Measurements from ENCODE around the gene RNF141.

RNF141 gene

DNA sequence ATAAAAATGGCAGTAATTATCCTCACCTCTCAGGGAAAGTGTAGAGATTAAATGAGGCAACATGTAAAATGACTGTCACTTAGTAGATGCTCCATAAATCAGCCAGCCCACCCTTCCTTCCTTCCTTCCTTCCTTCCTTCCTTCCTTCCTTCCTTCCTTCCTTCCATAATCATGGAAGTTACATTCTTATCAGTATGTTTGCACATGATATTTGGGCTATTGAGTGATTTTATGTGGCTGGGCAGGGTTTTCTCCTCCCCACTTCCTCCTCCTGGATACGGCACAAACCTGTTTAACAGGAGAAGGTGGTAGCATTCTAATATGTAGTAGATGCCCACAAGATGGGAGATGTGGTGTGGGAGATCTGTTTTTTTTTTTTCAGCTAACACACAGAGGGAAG is 15.6 kb upstream of the RNF141 start:
- ATAC-seq = no peak
- TF ChIP-seq OSR1 (CRISPR knock-in tag; IDR thresholded peaks at IDR 0.05) = no peak
- TF ChIP-seq, protein P1, sequence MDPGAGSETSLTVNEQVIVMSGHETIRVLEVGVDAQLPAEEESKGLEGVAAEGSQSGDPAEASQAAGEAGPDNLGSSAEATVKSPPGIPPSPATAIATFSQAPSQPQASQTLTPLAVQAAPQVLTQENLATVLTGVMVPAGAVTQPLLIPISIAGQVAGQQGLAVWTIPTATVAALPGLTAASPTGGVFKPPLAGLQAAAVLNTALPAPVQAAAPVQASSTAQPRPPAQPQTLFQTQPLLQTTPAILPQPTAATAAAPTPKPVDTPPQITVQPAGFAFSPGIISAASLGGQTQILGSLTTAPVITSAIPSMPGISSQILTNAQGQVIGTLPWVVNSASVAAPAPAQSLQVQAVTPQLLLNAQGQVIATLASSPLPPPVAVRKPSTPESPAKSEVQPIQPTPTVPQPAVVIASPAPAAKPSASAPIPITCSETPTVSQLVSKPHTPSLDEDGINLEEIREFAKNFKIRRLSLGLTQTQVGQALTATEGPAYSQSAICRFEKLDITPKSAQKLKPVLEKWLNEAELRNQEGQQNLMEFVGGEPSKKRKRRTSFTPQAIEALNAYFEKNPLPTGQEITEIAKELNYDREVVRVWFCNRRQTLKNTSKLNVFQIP (CRISPR knock-in tag; IDR thresholded peaks at IDR 0.05; ENCODE audit: borderline replicate concordance, low read depth) = no peak
- no peak for TF ChIP-seq ZNF8 (CRISPR knock-in tag; IDR thresholded peaks at IDR 0.05)
- TF ChIP-seq ISL1 (CRISPR knock-in tag; IDR thresholded peaks at IDR 0.05) = no peak
- TF ChIP-seq, protein P2, sequence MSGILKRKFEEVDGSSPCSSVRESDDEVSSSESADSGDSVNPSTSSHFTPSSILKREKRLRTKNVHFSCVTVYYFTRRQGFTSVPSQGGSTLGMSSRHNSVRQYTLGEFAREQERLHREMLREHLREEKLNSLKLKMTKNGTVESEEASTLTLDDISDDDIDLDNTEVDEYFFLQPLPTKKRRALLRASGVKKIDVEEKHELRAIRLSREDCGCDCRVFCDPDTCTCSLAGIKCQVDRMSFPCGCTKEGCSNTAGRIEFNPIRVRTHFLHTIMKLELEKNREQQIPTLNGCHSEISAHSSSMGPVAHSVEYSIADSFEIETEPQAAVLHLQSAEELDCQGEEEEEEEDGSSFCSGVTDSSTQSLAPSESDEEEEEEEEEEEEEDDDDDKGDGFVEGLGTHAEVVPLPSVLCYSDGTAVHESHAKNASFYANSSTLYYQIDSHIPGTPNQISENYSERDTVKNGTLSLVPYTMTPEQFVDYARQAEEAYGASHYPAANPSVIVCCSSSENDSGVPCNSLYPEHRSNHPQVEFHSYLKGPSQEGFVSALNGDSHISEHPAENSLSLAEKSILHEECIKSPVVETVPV (CRISPR knock-in tag; IDR thresholded peaks at IDR 0.05) = no peak

- TF ChIP-seq PPARA (CRISPR knock-in tag; IDR thresholded peaks at IDR 0.05; ENCODE audit: borderline replicate concordance) (no peak), CREB5 (CRISPR knock-in tag; IDR thresholded peaks at IDR 0.05; ENCODE audit: low read depth) (no peak), GLIS3 (CRISPR knock-in tag; IDR thresholded peaks at IDR 0.05) (no peak), TSHZ2 (CRISPR knock-in tag; IDR thresholded peaks at IDR 0.05) (no peak)
- ATAC-seq = no peak
These were observed 10.9 kb upstream of the RNF141 start for GRCh38 chr11:10551845-10552352.

DNA sequence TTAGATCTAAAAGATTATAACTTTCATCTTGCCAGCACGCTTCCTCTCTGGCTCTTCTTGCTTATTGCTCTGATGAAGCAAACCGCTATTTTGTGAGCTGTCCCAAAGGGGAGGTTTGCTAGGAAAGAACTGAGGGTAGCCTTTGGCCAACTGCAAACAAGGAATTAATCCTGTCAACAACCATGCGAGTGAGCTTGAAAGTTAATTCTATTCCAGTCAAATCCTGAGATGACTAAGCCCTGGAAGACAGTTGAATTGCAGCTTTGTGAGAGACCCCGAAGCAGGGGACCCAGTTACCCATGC is 10.3 kb upstream of the RNF141 start:
- peak; percentile 46 for ATAC-seq

DNA sequence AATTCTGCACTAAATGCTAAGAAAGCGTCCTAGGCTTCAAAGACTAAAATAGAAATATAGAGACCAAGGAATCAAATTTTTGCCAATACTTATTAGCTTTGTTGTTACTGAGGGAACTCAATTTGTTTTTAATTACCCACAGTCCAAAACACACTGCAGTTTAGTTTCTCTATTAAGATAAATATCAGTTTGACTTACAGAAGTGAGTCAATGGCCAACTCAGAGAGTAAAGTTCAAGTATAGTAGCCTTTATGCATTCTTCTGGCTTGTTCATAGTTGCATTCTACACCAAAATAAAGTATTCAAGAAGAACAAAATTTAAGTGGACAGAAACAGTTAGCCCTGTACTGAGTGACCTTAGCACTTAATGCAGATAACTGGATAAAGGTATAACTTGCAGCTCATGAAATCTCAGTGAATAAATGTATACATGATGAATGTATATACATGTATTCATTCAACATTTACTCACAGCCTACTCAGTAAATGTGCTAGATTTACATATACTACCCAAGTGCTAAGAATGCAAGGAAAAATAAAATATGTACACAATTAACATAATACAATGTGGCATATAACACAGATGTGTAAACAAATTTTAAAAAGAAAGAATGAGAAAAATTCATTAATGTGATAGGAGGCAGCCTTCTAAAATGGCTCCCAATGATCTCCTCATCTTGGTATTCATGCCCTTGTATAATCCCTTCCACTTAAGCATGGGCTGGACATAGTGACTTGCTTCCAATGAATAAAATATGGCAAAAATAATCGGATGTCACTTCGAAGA is 9.7 kb upstream of the RNF141 start:
- ATAC-seq = peak; percentile 74
- TF ChIP-seq ZNF565 (CRISPR knock-in tag; conservative IDR thresholded peaks at IDR 0.05; ENCODE audit: low read depth) = no peak
- TF ChIP-seq ZNF8 (CRISPR knock-in tag; IDR thresholded peaks at IDR 0.05) = no peak
- TF ChIP-seq GLIS3 (CRISPR knock-in tag; IDR thresholded peaks at IDR 0.05) = no peak
- no peak for TF ChIP-seq ESRRG (CRISPR knock-in tag; IDR thresholded peaks at IDR 0.05)
- TF ChIP-seq CREB5 (CRISPR knock-in tag; IDR thresholded peaks at IDR 0.05; ENCODE audit: low read depth) = no peak
- TF ChIP-seq ZNF70 (CRISPR knock-in tag; IDR thresholded peaks at IDR 0.05) = no peak
- TF ChIP-seq SNAI2 (CRISPR knock-in tag; IDR thresholded peaks at IDR 0.05) = no peak
- TF ChIP-seq TOX (CRISPR knock-in tag; IDR thresholded peaks at IDR 0.05; ENCODE audit: borderline replicate concordance) = no peak
- no peak for TF ChIP-seq ZFP3 (CRISPR knock-in tag; IDR thresholded peaks at IDR 0.05)
- TF ChIP-seq PPARA (CRISPR knock-in tag; IDR thresholded peaks at IDR 0.05; ENCODE audit: borderline replicate concordance) = no peak
- no peak for TF ChIP-seq ZC3H10 (CRISPR knock-in tag; IDR thresholded peaks at IDR 0.05)

More for the DNA sequence above, 10.3 kb upstream of the RNF141 start:
- no peak for TF ChIP-seq TOX (CRISPR knock-in tag; IDR thresholded peaks at IDR 0.05; ENCODE audit: borderline replicate concordance)
- TF ChIP-seq ISL1 (CRISPR knock-in tag; IDR thresholded peaks at IDR 0.05) = no peak
- no peak for TF ChIP-seq ZC3H10 (CRISPR knock-in tag; IDR thresholded peaks at IDR 0.05)
